Measurements from ENCODE around the gene EZR.

DNA sequence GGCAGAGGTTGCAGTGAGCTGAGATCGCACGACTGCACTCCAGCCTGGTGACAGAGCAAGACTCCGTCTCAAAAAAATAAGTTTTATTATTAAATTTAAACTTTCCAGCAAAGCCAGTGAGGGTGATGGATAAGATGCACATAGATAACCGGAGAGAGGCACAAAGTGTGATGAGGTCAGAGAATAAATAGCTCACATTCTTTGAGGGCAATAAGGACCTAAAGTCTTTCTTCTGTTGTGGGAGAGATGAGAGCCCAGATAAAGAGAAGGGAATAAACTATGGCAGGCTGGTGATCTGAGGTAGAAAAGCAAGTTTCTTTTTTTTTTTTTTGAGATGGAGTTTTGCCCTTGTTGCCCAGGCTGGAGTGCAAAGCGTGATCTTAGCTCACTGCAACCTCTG, 20.6 kb upstream of the EZR start:
- TF ChIP-seq FOXK2 (conservative IDR thresholded peaks at IDR 0.05 in 1 of 2, IDR thresholded peaks at IDR 0.05 in 1 of 2; ENCODE audit: low read depth in 2 of 2) = no peak
- no peak for TF ChIP-seq NFXL1 (CRISPR knock-in tag; IDR thresholded peaks at IDR 0.05)
- TF ChIP-seq, protein P1, sequence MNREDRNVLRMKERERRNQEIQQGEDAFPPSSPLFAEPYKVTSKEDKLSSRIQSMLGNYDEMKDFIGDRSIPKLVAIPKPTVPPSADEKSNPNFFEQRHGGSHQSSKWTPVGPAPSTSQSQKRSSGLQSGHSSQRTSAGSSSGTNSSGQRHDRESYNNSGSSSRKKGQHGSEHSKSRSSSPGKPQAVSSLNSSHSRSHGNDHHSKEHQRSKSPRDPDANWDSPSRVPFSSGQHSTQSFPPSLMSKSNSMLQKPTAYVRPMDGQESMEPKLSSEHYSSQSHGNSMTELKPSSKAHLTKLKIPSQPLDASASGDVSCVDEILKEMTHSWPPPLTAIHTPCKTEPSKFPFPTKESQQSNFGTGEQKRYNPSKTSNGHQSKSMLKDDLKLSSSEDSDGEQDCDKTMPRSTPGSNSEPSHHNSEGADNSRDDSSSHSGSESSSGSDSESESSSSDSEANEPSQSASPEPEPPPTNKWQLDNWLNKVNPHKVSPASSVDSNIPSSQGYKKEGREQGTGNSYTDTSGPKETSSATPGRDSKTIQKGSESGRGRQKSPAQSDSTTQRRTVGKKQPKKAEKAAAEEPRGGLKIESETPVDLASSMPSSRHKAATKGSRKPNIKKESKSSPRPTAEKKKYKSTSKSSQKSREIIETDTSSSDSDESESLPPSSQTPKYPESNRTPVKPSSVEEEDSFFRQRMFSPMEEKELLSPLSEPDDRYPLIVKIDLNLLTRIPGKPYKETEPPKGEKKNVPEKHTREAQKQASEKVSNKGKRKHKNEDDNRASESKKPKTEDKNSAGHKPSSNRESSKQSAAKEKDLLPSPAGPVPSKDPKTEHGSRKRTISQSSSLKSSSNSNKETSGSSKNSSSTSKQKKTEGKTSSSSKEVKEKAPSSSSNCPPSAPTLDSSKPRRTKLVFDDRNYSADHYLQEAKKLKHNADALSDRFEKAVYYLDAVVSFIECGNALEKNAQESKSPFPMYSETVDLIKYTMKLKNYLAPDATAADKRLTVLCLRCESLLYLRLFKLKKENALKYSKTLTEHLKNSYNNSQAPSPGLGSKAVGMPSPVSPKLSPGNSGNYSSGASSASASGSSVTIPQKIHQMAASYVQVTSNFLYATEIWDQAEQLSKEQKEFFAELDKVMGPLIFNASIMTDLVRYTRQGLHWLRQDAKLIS (CRISPR knock-in tag; IDR thresholded peaks at IDR 0.05) = no peak
- TF ChIP-seq COPS2 (conservative IDR thresholded peaks at IDR 0.05) = no peak
- no peak for TF ChIP-seq ATF7 (IDR thresholded peaks at IDR 0.05)
